ENCODE data around the gene HSFX2.
A peak's percentile ranks its signal among the peaks of the same experiment; 100 is the strongest.
"Not testable (repeated sequence)": the region's sequence is repeated elsewhere in the genome, so short reads cannot be mapped to it uniquely, and the experiment has no call there.

The HSFX2 gene, protein sequence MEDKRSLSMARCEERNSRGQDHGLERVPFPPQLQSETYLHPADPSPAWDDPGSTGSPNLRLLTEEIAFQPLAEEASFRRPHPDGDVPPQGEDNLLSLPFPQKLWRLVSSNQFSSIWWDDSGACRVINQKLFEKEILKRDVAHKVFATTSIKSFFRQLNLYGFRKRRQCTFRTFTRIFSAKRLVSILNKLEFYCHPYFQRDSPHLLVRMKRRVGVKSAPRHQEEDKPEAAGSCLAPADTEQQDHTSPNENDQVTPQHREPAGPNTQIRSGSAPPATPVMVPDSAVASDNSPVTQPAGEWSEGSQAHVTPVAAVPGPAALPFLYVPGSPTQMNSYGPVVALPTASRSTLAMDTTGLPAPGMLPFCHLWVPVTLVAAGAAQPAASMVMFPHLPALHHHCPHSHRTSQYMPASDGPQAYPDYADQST

GRCh38 chrX:149595214-149595613 lies at the start of gene HSFX2:
Gene HSFX2 (minus strand): TSS chrX:149595314. CDS start chrX:149594700, 614 bp downstream.
- not testable (repeated sequence) for DNase-seq (ENCODE audit: low spot score)

DNA sequence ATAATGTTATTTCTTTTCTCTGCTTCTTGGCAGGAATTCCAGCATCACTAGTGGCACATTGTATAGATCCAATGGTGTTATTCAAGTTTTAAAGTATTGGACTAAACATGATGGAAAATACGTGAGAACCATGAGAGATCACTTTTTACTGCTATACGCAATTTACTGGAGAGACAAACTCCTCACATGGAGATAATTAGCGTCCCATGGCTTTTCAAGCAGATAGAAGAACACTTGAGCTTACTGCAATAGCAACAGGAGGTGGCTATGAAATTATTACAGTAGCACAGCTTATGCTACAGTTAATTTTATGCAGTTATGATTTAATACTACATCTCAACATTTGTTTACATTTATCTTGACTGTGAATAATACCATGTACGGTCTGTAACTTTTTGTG lies 48.4 kb upstream of the HSFX2 start:
- DNase-seq (ENCODE audit: low spot score): no peak

GRCh38 chrX:149641835-149642234 lies 46.7 kb upstream of the HSFX2 start:
- DNase-seq (ENCODE audit: low spot score): no peak

GRCh38 chrX:149641432-149641831 lies 46.3 kb upstream of the HSFX2 start:
- no peak for DNase-seq (ENCODE audit: low spot score)

GRCh38 chrX:149639568-149639967 lies 44.5 kb upstream of the HSFX2 start:
- no peak for DNase-seq (ENCODE audit: low spot score)

DNA sequence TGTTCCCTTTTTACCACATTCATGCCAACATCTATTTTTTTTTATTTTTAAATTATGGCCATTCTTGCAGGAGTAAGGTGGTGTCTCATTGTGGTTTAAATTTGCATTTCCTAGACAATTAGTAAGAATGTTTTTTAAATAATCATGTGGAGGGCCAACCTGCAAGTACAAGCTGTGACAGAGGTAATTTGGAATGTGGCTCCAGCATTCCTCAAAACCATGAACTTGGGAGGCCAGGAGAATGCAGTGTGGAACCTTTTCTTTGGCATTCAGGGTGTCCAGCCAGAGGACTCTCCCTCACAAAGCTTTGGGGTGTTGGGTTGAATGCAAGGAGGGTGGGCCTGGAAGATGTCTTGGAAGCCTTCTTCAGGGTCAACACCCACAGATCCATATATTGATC lies 43.7 kb upstream of the HSFX2 start:
- DNase-seq (ENCODE audit: low spot score): no peak

GRCh38 chrX:149633511-149633910 lies 38.4 kb upstream of the HSFX2 start:
- no peak for DNase-seq (ENCODE audit: low spot score)

- peak; percentile 56 for DNase-seq (ENCODE audit: low spot score)
These were observed 36.4 kb upstream of the HSFX2 start, which contains the start of gene TMEM185A for GRCh38 chrX:149631234-149632165. Gene TMEM185A (minus strand): TSS chrX:149631792. CDS start chrX:149631580, 212 bp downstream.

GRCh38 chrX:149630681-149631233 lies 35.6 kb upstream of the HSFX2 start:
- peak; percentile 72 for DNase-seq (ENCODE audit: low spot score)

GRCh38 chrX:149629730-149630387 lies 34.7 kb upstream of the HSFX2 start:
- DNase-seq (ENCODE audit: low spot score): peak; percentile 26

DNA sequence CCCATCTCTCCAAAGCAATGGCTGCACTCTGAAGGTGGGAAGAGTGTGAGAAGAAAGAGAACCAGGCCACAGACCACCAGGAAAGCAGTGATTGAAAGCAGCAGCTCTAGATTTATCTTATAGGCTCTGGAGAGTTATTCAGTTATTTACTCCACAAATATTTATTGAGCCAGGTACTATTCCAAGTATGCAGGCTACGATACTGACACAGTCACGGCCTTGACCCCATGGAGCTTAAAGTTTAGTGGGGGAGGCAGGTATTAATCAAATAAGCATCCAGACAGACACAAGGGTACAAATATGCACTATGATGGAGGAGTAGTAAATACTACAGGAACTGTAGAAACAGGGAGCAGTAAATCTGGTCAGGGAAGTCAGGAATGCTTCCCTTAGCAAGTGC lies 33.7 kb upstream of the HSFX2 start:
- DNase-seq (ENCODE audit: low spot score): no peak

- DNase-seq (ENCODE audit: low spot score): no peak
These were observed 33.2 kb upstream of the HSFX2 start for GRCh38 chrX:149628280-149628679.

- not testable (repeated sequence) for DNase-seq (ENCODE audit: low spot score)
These were observed 31.7 kb upstream of the HSFX2 start for GRCh38 chrX:149626829-149627228.

DNA sequence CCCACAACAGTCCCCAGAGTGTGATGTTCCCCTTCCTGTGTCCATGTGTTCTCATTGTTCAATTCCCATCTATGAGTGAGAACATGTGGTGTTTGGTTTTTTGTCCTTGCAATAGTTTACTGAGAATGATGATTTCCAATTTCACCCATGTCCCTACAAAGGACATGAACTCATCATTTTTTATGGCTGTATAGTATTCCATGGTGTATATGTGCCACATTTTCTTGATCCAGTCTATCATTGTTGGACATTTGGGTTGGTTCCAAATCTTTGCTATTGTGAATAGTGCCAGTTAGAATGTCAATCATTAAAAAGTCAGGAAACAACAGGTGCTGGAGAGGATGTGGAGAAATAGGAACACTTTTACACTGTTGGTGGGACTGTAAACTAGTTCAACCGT lies 24.5 kb upstream of the HSFX2 start:
- DNase-seq (ENCODE audit: low spot score): not testable (repeated sequence)

- DNase-seq (ENCODE audit: low spot score): no peak
These were observed 23.8 kb upstream of the HSFX2 start for GRCh38 chrX:149618871-149619270.

DNA sequence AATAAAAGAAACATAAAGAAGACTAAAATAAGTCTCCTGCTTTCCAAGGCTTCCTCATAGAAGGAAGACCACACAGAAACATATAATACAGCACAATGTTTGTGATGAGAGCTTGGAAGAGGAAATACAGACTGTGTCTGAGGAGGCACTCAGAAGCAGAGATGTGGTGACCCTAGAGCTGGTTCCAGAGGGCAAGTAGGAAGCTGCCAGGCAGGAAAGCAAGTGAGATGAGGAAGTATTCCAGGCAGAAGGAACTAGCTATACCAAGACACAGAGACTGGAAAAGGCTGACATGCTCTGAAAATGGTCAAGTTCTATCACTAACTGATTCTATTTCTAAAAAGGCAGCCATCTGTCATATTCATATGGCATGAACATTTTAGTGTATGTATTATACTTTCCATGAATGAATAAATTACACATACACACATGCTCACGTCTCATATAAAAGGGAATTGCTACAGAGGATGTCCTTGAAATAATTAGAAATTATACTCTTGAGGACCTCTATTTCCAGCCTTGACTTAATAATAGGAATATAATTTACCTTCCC lies 16.6 kb upstream of the HSFX2 start:
- DNase-seq (ENCODE audit: low spot score): no peak

GRCh38 chrX:149610511-149610910 lies 15.4 kb upstream of the HSFX2 start:
- DNase-seq (ENCODE audit: low spot score): no peak

- DNase-seq (ENCODE audit: low spot score): no peak
These were observed 12.6 kb upstream of the HSFX2 start for GRCh38 chrX:149607699-149608098.

DNA sequence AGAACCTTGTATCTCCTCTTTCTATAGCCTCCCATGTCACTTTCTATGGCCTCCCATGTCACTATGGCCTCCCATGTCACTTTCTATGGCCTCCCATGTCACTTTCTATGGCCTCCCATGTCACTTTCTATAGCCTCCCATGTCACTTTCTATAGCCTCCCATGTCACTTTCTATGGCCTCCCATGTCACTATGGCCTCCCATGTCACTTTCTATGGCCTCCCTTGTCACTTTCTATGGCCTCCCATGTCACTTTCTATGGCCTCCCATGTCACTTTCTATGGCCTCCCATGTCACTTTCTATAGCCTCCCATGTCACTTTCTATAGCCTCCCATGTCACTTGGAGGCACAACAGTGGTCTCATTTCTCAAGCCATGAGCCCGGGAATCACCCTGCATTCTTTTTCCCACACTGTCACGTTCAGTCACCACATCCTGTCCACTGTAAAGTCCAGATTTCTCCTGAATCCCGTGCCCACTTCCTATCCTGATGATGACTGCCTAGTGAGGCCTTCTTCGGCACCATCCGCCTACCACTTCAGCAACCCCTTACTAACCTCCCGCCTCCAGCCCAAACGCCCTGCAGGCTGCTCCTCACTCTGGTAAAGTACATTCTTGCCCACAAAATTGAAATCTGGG lies 10.3 kb upstream of the HSFX2 start:
- not testable (repeated sequence) for DNase-seq (ENCODE audit: low spot score)

- DNase-seq (ENCODE audit: low spot score): not testable (repeated sequence)
These were observed 3.5 kb upstream of the HSFX2 start for GRCh38 chrX:149598603-149599002.

- not testable (repeated sequence) for DNase-seq (ENCODE audit: low spot score)
These were observed 829 bp upstream of the HSFX2 start for GRCh38 chrX:149595943-149596342.
